ENCODE measurements around the gene PCSK6. TPM values are rescaled to one million over a fixed set of nuclear protein-coding genes. Genes with fewer than 3 reads are reported as not detected.

PCSK6 gene
- total RNA-seq, 1 experiment from 2014 or later: 2.9 TPM

GRCh38 chr15:101358895-101359294 lies 130.6 kb downstream of the PCSK6 start:
- DNase-seq (ENCODE audit: low spot score): no peak
- H3K9me3 Mint-ChIP-seq: no peaks in the 10 kb centered on the region
- H3K27ac Mint-ChIP-seq: no peak overlapping the region
- TF ChIP-seq ARID4B (CRISPR knock-in tag; IDR thresholded peaks at IDR 0.05; ENCODE audit: borderline replicate concordance) (no peak), ESRRA (CRISPR knock-in tag; IDR thresholded peaks at IDR 0.05; ENCODE audit: borderline replicate concordance) (no peak), FOXP1 (CRISPR knock-in tag; IDR thresholded peaks at IDR 0.05; ENCODE audit: borderline replicate concordance) (no peak)
- TF ChIP-seq, protein P1, sequence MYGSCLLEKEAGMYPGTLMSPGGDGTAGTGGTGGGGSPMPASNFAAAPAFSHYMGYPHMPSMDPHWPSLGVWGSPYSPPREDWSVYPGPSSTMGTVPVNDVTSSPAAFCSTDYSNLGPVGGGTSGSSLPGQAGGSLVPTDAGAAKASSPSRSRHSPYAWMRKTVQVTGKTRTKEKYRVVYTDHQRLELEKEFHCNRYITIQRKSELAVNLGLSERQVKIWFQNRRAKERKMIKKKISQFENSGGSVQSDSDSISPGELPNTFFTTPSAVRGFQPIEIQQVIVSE (CRISPR knock-in tag; IDR thresholded peaks at IDR 0.05; ENCODE audit: borderline replicate concordance): no peak
- POLR2A ChIA-PET: interaction anchor here (0.9 kb wide), 1 partner anchor 14 kb away, joined by 3 read pairs; no protein-coding TSS in a partner anchor
- H3K4me1 Mint-ChIP-seq: peaks cover 7% of the 10 kb centered on the region
- CTCF ChIA-PET: interaction anchor here (1.4 kb wide), 1 partner anchor 38 kb away, joined by 5 read pairs; no protein-coding TSS in a partner anchor
- no peaks in the 10 kb centered on the region for H3K27me3 Mint-ChIP-seq (ENCODE audit: low read depth)
- ATAC-seq: peak; percentile 63
- H3K4me3 Mint-ChIP-seq: no peak overlapping the region
- no peaks in the 10 kb centered on the region for H3K36me3 Mint-ChIP-seq

- peaks cover 3% of the 10 kb centered on the region; the same call in 1 of the 2 replicates for H3K27me3 Mint-ChIP-seq (ENCODE audit: low read depth)
- CTCF ChIA-PET: no interaction called here
- peaks cover 3% of the 10 kb centered on the region for H3K4me1 Mint-ChIP-seq
- ATAC-seq: no peak
- H3K36me3 Mint-ChIP-seq: no peaks in the 10 kb centered on the region
- DNase-seq (ENCODE audit: low spot score): no peak
- H3K9me3 Mint-ChIP-seq: peaks cover 5% of the 10 kb centered on the region
- POLR2A ChIA-PET: no interaction called here
- H3K4me3 Mint-ChIP-seq: no peak overlapping the region
- H3K27ac Mint-ChIP-seq: no peak overlapping the region
- TF ChIP-seq MAX (CRISPR knock-in tag; IDR thresholded peaks at IDR 0.05) (no peak), TEAD4 (CRISPR knock-in tag; IDR thresholded peaks at IDR 0.05) (no peak), ELF4 (CRISPR knock-in tag; IDR thresholded peaks at IDR 0.05; ENCODE audit: low read depth) (no peak), USF2 (CRISPR knock-in tag; IDR thresholded peaks at IDR 0.05) (no peak), TEAD1 (CRISPR knock-in tag; IDR thresholded peaks at IDR 0.05) (no peak), TCF7 (CRISPR knock-in tag; IDR thresholded peaks at IDR 0.05; ENCODE audit: low read depth) (no peak), CBFB (CRISPR knock-in tag; IDR thresholded peaks at IDR 0.05; ENCODE audit: low read depth) (no peak), MYBL2 (CRISPR knock-in tag; IDR thresholded peaks at IDR 0.05) (no peak), ZBTB43 (CRISPR knock-in tag; IDR thresholded peaks at IDR 0.05) (no peak), ZNF138 (CRISPR knock-in tag; conservative IDR thresholded peaks at IDR 0.05) (no peak), IRF2 (CRISPR knock-in tag; IDR thresholded peaks at IDR 0.05; ENCODE audit: borderline replicate concordance, low read depth) (no peak), USF1 (CRISPR knock-in tag; IDR thresholded peaks at IDR 0.05) (no peak), JAZF1 (CRISPR knock-in tag; IDR thresholded peaks at IDR 0.05) (no peak), MXD4 (CRISPR knock-in tag; IDR thresholded peaks at IDR 0.05; ENCODE audit: borderline replicate concordance) (no peak), NFE2L1 (CRISPR knock-in tag; IDR thresholded peaks at IDR 0.05) (no peak), ATF1 (CRISPR knock-in tag; IDR thresholded peaks at IDR 0.05) (no peak)
- TF ChIP-seq, protein P2, sequence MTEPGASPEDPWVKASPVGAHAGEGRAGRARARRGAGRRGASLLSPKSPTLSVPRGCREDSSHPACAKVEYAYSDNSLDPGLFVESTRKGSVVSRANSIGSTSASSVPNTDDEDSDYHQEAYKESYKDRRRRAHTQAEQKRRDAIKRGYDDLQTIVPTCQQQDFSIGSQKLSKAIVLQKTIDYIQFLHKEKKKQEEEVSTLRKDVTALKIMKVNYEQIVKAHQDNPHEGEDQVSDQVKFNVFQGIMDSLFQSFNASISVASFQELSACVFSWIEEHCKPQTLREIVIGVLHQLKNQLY (CRISPR knock-in tag; IDR thresholded peaks at IDR 0.05): no peak
- TF ChIP-seq, protein P3, sequence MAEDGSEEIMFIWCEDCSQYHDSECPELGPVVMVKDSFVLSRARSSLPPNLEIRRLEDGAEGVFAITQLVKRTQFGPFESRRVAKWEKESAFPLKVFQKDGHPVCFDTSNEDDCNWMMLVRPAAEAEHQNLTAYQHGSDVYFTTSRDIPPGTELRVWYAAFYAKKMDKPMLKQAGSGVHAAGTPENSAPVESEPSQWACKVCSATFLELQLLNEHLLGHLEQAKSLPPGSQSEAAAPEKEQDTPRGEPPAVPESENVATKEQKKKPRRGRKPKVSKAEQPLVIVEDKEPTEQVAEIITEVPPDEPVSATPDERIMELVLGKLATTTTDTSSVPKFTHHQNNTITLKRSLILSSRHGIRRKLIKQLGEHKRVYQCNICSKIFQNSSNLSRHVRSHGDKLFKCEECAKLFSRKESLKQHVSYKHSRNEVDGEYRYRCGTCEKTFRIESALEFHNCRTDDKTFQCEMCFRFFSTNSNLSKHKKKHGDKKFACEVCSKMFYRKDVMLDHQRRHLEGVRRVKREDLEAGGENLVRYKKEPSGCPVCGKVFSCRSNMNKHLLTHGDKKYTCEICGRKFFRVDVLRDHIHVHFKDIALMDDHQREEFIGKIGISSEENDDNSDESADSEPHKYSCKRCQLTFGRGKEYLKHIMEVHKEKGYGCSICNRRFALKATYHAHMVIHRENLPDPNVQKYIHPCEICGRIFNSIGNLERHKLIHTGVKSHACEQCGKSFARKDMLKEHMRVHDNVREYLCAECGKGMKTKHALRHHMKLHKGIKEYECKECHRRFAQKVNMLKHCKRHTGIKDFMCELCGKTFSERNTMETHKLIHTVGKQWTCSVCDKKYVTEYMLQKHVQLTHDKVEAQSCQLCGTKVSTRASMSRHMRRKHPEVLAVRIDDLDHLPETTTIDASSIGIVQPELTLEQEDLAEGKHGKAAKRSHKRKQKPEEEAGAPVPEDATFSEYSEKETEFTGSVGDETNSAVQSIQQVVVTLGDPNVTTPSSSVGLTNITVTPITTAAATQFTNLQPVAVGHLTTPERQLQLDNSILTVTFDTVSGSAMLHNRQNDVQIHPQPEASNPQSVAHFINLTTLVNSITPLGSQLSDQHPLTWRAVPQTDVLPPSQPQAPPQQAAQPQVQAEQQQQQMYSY (CRISPR knock-in tag; IDR thresholded peaks at IDR 0.05): no peak
These were observed 131.6 kb downstream of the PCSK6 start for GRCh38 chr15:101357885-101358284.
